ENCODE results near the gene KIF3C.
A peak's percentile ranks its signal among the peaks of the same experiment; 100 is the strongest.
"Not testable (repeated sequence)": the region's sequence is repeated elsewhere in the genome, so short reads cannot be mapped to it uniquely, and the experiment has no call there.

The KIF3C gene

GRCh38 chr2:25960920-25961319, 21.4 kb downstream of the KIF3C start:
- DNase-seq (ENCODE audit: low read depth in 2 of 2) = no peak

- DNase-seq (ENCODE audit: low read depth in 2 of 2) = no peak
Observed at GRCh38 chr2:25960396-25960795, 21.9 kb downstream of the KIF3C start.

GRCh38 chr2:25958611-25959010, 23.7 kb downstream of the KIF3C start:
- not testable (repeated sequence) for DNase-seq (ENCODE audit: low read depth in 2 of 2)

GRCh38 chr2:25957743-25958142, 24.6 kb downstream of the KIF3C start:
- DNase-seq (ENCODE audit: low read depth in 2 of 2) = no peak

- no peak for DNase-seq (ENCODE audit: low read depth in 2 of 2)
Observed at GRCh38 chr2:25955869-25956535, 26.3 kb downstream of the KIF3C start.

GRCh38 chr2:25955036-25955435, 27.3 kb downstream of the KIF3C start:
- DNase-seq (ENCODE audit: low read depth in 2 of 2) = no peak

- no peak for DNase-seq (ENCODE audit: low read depth in 2 of 2)
Observed at GRCh38 chr2:25954199-25954752, 28.0 kb downstream of the KIF3C start.

- peak; percentile 31 to 45 for DNase-seq (ENCODE audit: low read depth in 2 of 2)
Observed at GRCh38 chr2:25951071-25951547, 31.2 kb downstream of the KIF3C start.

GRCh38 chr2:25948437-25948836, 33.9 kb downstream of the KIF3C start:
- DNase-seq (ENCODE audit: low read depth in 2 of 2) = no peak

- no peak for DNase-seq (ENCODE audit: low read depth in 2 of 2)
Observed at GRCh38 chr2:25941042-25941441, 41.3 kb downstream of the KIF3C start.

- no peak for DNase-seq (ENCODE audit: low read depth in 2 of 2)
Observed at GRCh38 chr2:25939257-25939668, 43.0 kb downstream of the KIF3C start.

- DNase-seq (ENCODE audit: low read depth in 2 of 2) = no peak
Observed at GRCh38 chr2:25938345-25938744, 44.0 kb downstream of the KIF3C start.

GRCh38 chr2:25936889-25937545, 45.3 kb downstream of the KIF3C start:
- DNase-seq (ENCODE audit: low read depth in 2 of 2) = no peak

- DNase-seq (ENCODE audit: low read depth in 2 of 2) = no peak
Observed at GRCh38 chr2:25933622-25934021, 48.7 kb downstream of the KIF3C start.

GRCh38 chr2:25929789-25930473, 52.4 kb downstream of the KIF3C start:
- DNase-seq (ENCODE audit: low read depth in 2 of 2) = no peak

GRCh38 chr2:25928668-25929067, 53.6 kb downstream of the KIF3C start:
- DNase-seq (ENCODE audit: low read depth in 2 of 2) = no peak

GRCh38 chr2:25926984-25927756, 55.1 kb downstream of the KIF3C start:
- DNase-seq (ENCODE audit: low read depth in 2 of 2) = no peak

- no peak for DNase-seq (ENCODE audit: low read depth in 2 of 2)
Observed at GRCh38 chr2:25922501-25922900, 59.8 kb downstream of the KIF3C start.

GRCh38 chr2:25920786-25921415, 61.4 kb downstream of the KIF3C start:
- DNase-seq (ENCODE audit: low read depth in 2 of 2) = no peak

- no peak for DNase-seq (ENCODE audit: low read depth in 2 of 2)
Observed at GRCh38 chr2:25920336-25920735, 62.0 kb downstream of the KIF3C start.

GRCh38 chr2:25917832-25918231, 64.5 kb downstream of the KIF3C start:
- no peak for DNase-seq (ENCODE audit: low read depth in 2 of 2)
